HG02642 (cell line): ENCODE data around the gene CADPS2.
"Not testable (repeated sequence)": the region's sequence is repeated elsewhere in the genome, so short reads cannot be mapped to it uniquely, and the experiment has no call there.

Source experiments
- ATAC-seq: cut with Tn5 transposase; IDR thresholded peaks from one replicate; pipeline ENCODE4 v1.9.1; 2021; ENCODE audit warnings: mild to moderate bottlenecking; ENCODE audit not compliant: unreplicated experiment, poor library complexity

CADPS2 gene

DNA sequence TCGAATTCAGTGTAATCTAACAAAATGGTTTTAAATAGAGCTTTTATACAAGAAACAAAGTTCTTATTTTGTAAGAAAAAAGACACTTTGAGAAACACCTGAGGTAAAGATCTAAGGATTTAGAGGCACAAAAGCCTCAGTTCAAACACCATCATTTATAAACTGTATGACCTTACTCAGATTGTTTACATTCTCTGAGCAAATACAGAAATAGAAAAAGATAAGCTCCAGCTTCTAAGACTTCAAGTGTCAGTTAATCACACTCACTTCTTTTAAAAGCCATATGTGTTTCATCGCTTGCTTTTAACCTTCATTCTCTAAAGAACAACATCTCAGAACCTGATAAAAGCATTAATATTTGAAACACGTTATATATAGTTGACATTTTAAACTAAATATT is 27.9 kb downstream of the CADPS2 start:
- no peak for ATAC-seq

DNA sequence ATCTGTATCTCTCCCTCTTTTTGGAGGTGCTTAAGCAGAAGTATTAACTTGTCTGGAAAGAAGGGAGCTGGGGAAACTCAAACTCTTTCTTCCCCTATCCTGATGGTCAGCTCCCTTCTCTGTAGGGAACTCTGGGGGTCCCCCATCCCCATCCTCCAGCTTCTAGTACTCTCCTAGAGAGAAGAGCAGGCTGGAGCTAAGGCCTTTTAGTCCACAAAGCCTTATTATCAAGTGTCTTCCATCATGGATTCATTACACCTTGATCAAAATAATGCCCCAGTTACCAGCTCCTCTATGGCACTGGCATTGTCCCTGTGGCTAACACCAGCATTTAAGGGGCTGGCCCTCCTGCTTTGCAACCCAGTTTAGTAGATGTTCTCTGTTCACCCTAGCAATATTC is 35.7 kb downstream of the CADPS2 start:
- no peak for ATAC-seq

GRCh38 chr7:122849957-122850328 is 36.3 kb downstream of the CADPS2 start:
- no peak for ATAC-seq

DNA sequence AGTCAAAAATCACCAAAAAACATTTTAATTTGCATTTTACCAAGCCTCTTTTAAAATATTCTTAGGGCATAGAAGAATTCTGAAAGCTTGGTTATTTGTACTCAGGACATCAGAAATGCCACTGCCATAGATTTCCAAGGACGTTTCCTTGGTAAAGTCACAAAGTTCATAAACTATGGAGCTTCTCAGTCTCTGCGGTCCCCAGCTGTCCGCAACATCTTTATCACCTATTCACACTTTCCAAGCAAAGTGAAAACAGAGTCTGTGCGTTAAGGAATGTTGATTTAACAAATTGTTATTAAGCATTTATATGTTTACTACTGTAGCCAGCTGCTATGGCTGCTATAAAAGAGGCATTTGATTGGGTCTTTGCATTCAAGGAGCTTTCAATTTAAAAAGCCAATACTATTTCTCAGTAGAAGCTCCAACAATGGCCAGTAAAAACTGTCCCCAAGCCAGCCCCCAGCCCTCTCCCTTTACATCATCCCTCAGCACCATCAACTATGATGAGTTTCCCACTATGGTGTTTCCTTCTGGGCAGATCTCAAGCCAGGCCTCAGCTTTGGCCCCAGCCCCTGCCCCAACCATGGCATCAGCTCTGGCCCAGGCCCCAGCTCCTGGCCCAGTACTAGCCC is 36.8 kb downstream of the CADPS2 start:
- no peak for ATAC-seq

DNA sequence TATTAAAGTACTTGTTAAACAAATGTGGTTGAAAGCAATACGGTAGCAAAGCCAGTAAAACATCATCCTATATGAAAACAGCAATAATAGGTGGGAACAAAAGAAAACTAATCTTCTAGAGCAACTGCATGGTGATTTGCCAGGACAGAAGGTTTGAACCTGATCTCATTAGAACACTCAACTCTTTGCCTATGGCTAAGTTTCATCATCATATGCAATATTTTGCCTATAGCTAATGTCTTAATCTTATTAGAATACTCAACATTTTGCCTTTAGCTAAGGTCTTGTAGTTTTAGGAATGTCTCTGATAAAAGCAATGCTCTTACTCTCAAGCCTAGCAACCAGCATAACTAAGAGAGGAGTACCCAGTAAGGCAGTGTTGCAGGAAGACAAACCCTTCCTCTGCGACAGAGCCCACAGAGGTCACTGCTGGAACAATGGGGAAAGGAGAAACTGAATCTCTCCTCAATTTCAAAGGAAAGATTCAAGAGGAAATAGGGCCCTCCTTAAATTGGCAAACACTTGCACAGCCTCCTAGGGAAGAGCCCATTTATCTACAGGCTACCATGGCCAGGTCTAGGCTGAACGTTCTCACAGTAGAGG is 38.3 kb downstream of the CADPS2 start:
- ATAC-seq = no peak

DNA sequence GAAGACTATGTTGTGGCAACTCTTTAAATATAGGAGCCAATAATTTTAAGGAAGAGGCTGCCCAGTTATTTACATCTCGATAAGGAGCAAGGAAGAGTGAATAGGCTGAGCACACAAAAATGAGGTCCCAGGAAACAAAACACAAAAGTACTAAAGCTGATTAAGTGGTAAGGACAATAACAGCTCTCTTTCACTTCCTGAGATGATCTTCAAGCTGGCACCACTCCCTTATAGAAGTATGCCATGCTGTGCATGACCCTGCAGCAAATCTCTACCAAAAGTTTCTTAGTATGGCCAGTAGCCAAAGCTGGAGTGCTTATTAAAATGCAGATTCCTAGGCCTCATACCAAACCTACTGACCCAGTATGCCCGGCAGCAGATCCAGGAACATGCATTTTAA is 39.7 kb downstream of the CADPS2 start:
- ATAC-seq = no peak

GRCh38 chr7:122845286-122845685 is 41.0 kb downstream of the CADPS2 start:
- no peak for ATAC-seq

DNA sequence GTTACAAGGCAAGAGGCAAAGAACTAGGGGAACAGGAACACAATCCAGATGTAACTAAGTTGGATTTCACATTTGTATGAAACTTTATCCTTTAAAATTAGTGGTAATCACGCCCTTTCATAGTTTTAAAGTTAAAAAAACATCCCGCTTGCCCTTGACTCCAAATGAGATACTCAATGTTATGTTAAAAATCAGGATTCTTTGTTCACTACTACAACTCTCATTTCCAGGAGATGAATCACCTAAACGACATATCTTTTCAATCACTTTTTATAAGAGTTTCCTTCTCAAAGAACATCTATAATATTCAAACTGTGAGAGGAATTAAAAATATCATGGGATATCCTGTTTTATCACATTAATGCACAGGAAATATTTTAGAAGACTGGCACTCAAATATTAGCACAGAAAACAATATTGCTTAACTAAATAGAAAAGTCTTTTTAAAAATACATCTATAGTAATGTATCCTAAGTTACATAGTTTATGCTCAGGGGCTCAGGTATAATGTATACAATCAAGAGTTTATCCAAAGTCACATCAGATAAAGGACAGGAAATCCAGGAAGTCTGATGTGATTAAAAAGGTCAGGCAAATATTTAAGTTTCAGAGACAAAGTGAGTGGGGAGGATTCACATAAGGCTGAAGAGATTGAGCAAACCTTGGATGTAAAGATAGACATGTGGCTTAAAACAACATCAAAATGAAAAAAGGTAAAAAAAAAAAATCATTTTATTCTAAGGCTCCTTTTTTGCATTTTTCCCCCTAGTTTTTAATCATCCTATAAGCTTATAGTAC is 41.9 kb downstream of the CADPS2 start:
- no peak for ATAC-seq

DNA sequence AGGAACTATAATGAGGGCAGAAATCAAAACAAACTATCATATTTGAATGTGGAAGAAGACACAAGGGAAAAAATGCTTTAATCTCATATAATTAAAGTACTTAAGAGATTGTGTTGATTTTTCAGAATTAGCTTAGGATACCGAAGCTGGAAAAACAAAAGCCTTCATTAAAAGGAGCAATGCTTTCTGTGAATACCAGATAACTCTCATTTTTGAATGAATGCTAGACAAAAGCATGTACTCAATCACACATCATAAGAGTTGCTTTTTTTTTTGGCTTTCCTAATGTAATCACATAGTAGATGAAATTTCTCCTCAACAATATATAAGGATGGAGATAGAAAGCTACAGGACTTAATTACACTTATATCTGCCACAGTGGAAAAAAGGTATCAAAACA is 43.3 kb downstream of the CADPS2 start:
- ATAC-seq = no peak

- ATAC-seq = not testable (repeated sequence)
Observed at GRCh38 chr7:122836286-122836685, 50.0 kb downstream of the CADPS2 start.

DNA sequence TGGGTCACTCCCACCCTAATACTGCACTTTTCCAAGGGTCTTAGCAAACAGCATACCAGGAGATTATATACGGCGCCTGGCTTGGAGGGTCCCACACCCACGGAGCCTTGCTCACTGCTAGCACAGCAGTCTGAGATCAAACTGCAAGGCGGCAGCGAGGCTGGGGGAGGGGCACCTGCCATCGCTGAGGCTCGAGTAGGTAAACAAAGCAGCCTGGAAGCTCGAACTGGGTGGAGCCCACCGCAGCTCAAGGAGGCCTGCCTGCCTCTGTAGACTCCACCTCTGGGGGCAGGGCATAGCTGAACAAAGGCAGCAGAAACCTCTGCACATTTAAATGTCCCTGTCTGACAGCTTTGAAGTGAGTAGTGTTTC is 51.7 kb downstream of the CADPS2 start:
- not testable (repeated sequence) for ATAC-seq

DNA sequence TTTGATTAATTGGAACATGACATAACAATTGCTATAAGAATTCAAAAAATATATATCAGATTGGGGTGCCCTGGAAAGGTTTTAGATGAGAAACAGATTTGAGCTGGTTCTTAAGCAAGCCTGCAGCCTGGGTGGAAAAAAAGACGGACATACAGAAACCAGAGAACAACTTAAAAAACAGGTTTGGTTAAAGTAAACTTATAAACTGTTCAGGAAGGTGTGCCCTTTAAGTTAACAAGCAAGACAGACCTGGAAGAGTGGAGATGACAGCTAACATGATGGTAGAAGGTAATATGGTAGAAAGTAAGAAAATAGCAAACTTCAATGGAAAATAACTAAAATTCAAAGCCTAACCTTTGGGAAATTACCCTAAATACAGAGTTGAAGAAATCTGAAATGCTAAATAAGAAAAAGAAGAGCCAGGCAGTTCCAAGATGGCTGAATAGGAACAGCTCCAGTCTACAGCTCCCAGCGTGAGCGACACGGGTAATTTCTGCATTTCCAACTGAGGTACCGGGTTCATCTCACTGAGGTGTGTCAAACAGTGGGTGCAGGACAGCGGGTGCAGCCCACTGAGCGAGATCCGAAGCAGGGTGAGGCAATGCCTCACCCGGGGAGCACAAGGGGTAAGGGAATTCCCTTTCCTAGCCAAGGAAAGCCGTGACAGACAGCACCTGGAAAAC is 52.2 kb downstream of the CADPS2 start:
- no peak for ATAC-seq

GRCh38 chr7:122831436-122831835 is 54.8 kb downstream of the CADPS2 start:
- no peak for ATAC-seq

GRCh38 chr7:122829962-122830361 is 56.3 kb downstream of the CADPS2 start:
- no peak for ATAC-seq

DNA sequence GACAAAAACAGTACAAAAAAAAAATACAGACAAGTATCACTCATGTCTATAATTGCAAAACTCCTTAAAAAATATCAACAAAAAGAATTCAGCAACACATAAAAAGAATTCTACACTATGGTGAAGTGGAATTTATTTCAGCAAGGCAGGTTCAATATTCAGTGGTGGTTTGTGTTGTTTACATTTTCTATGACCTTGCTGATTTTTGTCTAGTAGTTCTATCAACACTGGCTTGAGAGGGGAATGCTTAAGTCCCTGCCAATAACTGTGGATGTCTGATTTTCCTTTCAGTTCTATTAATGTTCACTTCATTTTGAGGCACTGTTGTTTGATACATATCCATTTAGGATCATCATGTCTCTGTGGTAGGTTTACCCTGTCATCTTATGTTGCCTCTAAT is 58.5 kb downstream of the CADPS2 start:
- ATAC-seq = no peak

GRCh38 chr7:122813845-122814244 is 72.4 kb downstream of the CADPS2 start:
- no peak for ATAC-seq

GRCh38 chr7:122803851-122804250 is 82.4 kb downstream of the CADPS2 start:
- ATAC-seq = no peak

- ATAC-seq = no peak
Observed at GRCh38 chr7:122803323-122803722, 82.9 kb downstream of the CADPS2 start.

- peak; percentile 54 for ATAC-seq
Observed at GRCh38 chr7:122802301-122802751, 83.9 kb downstream of the CADPS2 start.

GRCh38 chr7:122791959-122792545 is 94.2 kb downstream of the CADPS2 start:
- ATAC-seq = no peak

DNA sequence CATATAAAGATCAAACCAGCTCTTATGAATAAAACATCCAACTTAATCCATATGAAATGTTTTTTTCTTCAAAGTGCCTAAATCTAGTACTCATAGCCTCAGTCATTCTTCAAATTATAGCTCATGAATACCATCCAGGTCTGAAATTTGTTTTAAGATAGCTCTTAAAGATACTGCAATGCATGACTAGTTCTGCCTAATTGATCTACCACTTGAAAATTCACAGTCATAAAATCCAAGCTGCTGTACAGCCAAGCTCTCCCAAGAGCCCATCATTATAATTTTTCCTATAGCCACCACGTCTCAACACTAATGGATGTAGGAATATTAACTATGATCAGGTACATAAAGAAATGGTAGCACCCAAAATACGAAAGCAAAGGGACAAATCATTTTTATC is 95.7 kb downstream of the CADPS2 start:
- ATAC-seq = no peak
